HTR-8/SVneo (cell line): ENCODE data around the gene CALD1.

Experiments used
- DNase-seq: peaks from one replicate; pipeline ENCODE4 v3.0.0; 2011; ENCODE audit warnings: low spot score, mixed read lengths; ENCODE audit not compliant: insufficient read length
- FAIRE-seq: peaks from 2 replicates; lab custom pipeline; 2011; peaks lifted over from hg19 to GRCh38; lab: Jason Lieb, UNC

Gene CALD1

DNA sequence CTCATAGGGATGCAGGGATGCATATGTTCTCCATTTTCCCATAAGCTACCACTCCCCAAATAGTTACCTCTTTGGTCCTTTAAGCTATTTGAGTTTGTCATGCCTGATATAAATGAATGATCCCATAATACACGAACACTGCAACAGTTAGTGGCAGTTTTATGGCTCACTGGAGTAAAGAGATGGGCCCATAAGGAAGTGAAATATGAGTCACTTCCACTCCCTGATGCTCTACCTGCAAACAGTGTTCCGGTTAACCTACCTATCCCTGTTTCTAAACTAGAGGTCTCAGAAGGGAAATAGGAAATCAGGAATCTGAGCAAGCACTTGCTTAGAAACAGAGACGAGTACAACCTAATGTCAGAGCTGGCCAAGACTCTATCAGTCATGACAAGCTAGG is 71.7 kb downstream of the CALD1 start:
- no peak for FAIRE-seq
- no peak for DNase-seq

DNA sequence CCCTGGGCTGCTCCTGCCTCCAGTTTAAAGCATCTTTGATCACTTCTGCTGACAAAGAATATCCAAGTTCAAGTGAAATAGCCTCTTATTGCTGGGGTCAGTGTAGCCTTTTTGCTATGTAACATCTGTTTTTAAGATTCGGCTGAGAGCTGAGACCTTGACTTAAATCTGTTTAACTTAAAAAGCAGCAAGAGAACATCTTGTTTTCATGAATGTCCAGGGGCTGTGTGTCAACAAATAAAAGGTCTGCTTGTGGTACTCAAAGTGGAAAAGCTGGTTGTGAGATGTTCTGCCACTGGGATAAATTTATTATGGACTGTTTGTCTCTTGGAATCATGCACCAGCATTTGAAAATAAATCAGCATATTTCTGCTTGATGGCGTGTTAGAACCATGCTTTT is 73.2 kb downstream of the CALD1 start:
- no peak for FAIRE-seq
- no peak for DNase-seq

DNA sequence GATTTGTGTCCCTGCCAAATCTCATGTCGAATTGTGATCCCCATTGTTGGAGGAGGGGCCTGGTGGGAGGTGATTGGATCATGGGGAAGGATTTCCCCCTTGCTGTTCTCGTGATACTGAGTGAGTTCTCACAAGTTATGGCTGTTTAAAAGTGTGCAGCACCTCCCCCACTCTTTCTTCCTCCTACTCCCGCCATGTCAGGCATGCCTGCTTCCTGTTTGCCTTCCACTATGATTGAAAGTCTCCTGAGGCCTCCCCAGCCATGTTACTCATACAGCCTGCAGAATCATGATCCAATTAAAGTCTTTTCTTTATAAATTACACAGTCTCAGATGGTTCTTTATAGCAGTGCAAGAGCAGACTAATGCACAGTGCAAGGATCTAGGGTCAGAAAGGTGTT is 75.4 kb downstream of the CALD1 start:
- FAIRE-seq, result no peak
- no peak for DNase-seq

DNA sequence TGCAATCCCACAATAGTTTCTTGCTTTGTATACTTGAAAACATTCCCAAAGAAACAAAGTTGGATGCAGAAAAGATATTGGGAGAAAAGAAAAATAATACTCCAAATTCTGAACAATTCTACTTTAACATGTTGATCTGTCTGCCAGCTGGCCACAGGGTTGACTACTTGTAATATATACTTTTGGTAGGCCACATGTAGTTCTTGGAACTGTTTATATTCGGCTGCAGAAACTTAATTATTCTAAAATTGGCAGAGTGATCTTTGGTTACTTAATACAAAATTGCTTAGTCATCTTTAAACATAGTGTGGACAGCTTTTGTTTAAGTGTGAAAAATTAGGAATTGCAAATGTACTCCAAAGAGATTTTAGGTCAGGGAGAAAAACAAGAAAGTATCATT is 76.0 kb downstream of the CALD1 start:
- no peak for FAIRE-seq
- DNase-seq, result no peak

DNA sequence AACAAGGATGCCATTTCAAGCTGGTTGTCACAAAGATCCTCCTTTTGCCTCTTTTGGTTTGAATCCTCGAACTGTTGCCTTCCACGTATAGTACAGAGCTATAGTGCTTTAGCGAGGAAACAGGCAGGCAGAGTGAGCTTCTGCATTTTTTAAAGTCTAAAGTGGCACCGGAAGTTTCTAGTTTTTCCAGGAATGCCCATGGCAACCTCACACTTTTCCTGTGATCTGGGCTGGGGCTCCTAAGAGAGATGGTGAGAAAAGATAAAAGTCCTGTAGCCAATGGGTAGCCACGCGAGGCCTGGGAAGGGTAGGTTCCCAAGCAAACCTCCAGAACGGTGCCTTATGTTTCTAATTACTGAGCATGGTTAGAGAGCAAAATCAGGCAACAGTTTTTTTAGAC is 76.7 kb downstream of the CALD1 start:
- FAIRE-seq (no peak), DNase-seq (no peak)

DNA sequence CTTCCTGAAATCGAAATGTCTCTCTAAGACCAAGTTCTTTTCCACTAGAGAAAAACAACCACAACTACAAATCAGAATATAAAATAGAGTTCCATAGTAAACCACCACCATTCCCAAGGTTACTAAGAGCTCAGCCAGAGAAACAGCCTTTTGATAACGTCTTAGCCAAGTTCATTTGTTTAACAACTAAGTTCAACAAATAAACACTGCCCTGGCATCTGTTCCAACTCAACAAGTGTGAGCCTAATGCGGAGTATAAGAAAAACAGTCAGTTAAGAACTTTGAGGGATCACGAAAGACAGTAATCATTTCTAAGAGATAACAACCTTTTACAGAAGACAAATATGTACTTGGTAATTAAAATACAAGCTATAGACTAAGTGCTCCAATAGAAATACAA is 77.3 kb downstream of the CALD1 start:
- DNase-seq, result no peak
- no peak for FAIRE-seq

DNA sequence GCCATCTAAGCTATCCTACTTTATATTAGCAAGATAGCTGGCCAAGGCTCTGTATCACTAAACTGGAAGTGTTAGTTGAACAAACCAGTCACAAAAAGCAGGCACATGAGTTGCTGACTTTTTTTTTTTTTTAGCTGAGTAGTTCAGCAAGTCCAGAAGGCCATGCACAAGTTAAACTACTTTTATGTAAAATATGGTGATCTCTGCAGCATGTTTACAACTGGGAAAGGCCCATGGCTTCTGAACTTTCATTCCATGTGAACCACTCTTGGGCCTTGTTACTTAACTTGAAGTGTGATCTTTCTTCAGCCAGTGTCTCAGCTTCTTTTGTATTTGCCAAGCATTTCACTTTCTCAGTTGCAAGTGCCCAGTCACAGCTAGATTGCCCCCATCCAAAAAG is 78.5 kb downstream of the CALD1 start:
- no peak for DNase-seq
- FAIRE-seq, result no peak

DNA sequence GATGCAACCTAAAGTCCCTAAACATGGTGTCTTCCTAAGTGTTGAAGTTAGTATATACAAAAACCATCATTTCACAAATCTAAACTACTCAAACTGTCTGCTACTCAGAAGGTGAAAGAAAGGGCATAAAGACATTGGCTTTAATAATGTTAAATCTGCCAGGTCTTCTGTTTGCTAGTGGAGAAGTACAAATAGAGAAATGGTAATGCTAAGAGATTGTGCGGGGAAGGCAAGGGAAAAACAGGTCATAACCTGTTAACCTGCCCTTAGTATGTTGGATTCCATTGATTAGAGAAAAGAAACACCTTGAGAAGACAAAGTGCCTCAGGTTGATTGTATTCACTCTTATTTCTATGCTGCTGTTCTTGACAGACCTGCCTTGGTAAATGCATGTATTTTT is 80.3 kb downstream of the CALD1 start:
- DNase-seq (no peak), FAIRE-seq (no peak)

DNA sequence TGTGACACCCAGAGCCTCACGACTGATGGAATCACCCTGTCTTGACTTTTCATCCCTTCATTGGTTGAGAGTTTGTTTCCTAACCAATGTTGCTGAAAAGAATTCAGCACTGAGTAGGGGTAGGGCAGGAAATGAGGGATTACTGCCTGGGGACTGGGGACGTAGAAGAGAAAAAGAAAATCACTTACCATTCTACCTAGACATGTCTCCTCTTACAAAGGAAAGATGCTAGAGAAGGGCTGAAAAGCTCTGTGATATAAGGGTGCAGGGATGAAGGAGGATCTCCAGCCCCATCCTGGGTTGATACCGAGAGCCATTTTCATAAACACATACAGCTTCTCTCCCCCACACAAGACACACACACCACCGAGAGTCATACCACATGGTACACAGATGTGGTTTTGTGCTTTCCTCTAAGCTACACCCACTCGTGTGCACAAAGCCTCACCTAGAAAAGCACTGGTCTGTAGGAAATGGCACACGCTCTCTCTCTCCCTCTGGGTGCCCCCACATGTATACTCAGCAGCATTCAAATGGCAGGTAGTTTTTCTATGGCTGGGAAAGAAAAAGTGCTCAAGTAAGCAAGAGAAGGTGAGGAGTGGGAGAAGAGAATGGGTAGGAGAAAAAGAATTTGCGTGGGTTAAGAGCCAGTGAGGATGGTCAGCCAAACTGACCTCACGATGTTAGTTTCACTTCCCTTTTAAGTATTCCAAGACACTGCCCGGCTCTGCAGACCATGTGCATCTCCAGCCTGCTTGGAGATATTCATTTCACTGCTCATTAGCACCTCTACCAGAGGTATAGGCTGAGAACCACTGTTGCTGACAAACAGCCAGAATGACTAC is 85.8 kb downstream of the CALD1 start:
- no peak for DNase-seq
- FAIRE-seq, result no peak

DNA sequence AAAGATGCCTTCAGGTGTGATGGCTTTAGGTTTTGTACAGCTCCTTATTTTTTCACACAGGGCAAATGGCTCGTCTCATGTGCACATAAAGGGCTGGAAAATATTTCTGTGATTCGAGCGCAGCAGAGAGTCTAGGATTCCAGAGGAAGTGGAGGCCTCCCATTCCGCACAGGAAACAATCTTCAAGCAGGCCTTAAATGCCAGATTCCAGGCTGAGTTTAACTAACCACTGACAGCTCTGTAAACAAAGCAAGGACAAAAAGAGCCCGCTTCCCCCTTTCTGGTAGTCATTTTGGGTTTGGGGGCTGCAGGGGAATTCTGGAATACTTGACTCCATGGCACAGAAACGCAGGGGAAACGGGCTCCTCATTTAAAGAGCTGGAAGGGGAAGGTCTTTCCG is 87.2 kb downstream of the CALD1 start:
- DNase-seq, result no peak
- no peak for FAIRE-seq

DNA sequence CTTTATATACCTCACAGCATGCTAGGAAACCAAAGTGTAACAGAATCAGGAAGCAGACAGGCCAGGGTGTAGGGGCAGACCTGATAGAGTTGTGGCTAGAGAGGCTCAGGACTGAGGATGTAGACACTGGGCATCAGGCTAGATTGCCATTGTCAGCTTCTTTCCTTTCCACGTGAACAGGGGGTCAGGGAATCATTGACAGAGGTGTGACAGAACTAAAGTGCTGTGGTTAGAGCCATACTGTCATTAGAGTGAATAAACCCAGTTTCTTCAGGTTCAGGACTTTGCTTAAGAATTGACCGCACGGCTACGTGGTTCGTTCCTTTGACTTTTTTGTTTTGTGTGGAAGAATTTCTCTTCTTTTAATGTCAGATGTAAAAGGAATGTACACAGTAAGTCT is 90.7 kb downstream of the CALD1 start:
- no peak for FAIRE-seq
- DNase-seq, result no peak

DNA sequence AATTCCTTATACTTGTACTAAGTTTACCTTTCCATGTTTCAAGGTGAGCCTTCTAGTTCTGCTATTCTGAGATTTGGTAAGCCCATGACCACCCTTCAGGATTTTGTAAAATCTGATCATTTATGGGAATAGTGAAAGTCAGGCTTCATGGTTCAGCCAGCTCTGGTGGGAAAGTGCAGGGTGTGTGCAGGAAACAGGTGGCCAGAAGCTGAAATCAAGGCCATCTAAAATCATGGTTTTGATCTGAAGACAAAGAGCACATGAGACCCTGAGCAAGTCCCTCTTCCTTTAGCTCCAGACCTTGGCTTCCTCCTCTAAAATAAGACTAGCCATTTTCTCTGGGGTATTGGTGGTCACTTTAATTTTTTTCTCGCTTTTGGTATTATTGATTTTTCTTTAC is 91.3 kb downstream of the CALD1 start:
- FAIRE-seq (no peak), DNase-seq (no peak)

DNA sequence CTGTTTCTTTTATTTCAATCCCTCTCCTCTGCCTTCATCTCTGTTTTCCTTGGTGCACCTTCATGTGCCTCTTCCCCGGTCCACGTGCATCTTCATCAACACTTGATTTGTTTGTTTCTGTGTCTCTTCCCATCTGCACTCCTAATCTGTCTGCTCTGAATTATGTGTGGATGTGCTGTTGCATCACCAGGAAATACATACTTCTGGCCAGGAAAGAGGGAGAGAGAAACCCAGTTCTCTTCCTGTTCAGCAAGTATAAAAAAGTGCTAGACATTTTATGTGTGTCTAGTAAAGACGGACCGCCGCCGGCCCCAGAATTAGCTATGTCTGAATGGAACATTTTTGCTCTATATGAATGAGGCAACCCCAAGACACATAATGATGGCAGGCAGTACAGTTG is 93.8 kb downstream of the CALD1 start:
- DNase-seq (no peak), FAIRE-seq (no peak)

DNA sequence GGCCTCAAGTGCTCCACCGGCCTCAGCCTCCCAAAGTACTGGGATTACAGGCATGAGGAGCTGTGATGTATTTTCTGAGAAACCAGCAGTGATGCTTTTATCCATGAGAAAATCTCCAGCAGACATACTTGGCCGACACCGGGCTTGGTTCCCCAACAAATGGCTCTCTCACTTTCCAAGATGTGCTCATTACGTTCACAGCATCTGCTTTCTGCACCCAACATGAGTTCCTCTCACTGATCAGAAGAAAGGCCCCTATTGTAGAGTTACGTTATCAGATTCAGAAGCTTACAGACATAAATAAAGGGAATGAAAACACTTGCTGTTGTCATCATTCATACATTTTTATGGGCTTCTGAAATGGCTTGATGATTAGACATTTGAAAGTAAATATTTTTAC is 95.0 kb downstream of the CALD1 start:
- no peak for DNase-seq
- no peak for FAIRE-seq

DNA sequence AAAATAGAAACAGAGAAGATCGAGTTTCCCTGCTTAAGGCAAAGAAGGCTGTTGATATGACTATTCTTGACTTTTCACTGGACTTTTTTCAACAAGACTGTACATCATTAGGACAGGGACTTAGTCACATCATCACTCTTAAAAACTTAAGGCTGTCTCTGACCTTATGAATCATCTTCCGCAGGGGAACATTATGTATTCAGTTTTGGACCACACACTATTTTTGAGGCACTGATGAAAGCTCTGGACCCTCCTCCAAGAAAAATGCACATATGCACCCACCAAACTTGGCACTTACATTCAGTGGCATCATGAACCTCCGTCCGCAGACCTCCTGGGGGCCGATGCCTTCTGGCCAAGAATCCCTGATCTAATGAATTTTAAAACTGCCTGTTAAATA is 96.4 kb downstream of the CALD1 start:
- DNase-seq, result no peak
- no peak for FAIRE-seq

DNA sequence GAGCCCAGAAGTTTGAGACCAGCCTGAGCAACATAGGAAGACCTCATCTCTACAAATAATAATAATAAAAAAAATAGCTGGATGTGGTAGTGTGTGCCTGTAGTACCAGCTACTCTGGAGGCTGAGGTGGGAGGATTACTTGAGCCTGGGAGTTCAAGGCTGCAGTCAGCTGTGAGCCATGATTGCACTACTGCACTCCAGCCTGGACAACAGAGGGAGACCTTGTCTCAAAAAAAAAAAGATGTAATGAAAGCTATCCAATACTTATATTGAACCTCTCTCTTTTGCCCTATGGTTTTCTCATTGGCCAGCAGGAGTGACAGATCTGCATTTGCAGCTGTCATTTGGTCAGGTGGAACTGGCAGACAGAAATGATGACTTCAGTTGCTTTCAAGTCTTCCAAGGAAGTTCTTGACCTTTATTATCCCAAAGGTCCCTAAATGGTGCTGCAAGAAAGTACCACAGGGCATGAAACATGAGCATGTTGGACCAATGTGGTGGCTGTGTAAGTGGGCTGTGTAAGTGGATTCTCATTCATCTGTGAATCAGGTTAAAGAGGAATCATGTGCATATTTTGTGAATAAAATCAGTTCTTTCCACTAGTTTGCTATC is 99.4 kb downstream of the CALD1 start:
- FAIRE-seq (no peak), DNase-seq (no peak)

DNA sequence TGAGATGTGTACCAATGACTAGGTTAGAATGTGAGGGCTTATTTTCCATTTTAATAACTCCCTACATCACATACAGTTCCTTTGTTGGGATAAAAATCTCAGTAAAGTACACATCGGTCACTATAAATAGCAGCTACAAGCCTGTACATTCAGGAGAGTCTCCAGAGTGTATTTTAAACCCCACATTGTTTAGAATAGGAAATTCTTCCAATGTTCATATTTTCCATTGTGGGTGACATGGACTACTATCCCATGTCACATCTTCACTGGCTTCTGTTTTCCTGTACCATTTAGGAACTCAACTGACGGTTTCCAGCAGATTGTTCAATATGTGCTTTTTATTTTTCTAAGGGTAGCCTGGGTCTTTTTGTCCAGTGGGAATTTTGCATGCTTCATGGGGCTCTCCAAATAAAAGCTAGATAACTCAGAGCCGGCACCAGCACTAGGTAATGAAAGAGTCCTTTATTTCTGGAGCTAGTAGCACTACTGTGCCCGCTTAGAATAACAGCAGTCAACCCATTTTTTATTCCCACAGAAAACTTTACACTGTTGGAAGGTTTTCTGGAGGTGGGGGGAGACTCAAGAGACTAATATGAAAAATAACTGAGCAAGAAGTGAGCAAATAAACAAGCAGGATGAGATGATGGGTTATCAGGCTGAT is 100.5 kb downstream of the CALD1 start:
- FAIRE-seq (no peak), DNase-seq (no peak)

DNA sequence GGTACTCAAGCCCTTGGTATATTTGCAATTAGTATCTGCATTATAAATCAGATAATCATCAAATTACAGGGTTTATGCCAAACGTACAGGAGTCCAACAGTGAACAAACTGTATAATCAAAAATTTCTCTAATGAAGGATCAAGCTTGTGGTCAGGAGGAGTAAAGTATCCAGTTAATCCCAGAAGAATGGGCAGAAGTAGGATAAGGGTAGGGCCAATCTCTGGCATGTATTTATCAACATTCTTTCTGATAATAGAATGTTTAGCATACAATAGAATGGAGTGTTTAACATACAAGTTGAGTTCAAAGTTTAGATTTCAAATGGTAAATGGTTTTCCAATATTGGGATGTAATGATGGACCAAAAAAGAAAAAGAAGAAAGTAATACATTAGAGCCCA is 103.0 kb downstream of the CALD1 start:
- FAIRE-seq (no peak), DNase-seq (no peak)

DNA sequence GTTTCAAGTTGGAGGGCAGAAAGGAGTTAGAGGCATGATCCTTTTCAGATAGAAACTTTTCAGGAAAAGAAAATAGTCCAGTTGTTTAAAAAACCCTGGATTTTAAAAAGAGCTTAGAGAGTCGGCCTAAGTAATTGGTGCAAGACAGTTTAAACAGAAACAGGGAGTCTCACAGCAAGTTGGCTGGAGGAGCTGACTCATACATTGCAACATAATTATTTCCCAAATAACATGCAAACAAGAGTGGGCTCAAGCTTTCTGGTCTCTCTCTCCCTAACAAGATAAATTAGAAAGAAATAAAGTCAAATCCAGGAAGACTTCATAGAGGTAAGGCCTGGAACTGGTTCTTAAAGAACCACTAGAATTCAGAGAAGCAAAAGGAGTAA is 106.5 kb downstream of the CALD1 start:
- FAIRE-seq (no peak), DNase-seq (peak; percentile 41)

DNA sequence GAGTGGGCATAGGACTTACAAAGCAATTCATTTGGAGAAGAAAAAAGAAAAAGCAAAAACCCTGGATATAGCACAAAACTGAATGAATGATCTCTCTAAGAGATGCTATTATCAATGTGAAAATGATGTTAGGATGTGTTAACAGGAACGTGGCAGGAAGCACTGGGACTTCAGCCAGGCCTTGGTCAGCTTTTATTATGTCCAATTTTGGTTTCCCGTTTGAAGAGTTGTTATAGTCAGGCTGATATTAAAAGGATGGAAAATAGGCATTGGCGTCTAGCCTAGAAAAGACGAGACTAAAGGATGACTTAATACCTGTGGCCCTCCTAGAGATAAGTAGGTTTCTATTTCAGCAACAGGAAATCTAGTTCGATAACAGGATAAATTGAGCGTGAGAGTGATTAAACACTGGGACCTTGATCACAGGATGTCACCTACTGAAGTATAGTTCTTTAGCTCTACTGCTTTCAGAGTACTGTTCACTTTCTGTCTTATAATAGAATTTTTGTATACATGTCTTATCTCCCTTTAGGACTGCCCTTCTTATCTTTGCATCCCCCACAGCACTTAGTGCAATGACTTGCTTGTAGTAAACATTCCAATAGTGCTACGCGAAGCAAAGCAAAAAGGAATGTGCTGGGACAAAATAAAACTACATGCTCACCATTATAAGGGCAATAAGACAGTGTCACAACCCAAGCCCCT is 107.1 kb downstream of the CALD1 start:
- FAIRE-seq (no peak), DNase-seq (no peak)

DNA sequence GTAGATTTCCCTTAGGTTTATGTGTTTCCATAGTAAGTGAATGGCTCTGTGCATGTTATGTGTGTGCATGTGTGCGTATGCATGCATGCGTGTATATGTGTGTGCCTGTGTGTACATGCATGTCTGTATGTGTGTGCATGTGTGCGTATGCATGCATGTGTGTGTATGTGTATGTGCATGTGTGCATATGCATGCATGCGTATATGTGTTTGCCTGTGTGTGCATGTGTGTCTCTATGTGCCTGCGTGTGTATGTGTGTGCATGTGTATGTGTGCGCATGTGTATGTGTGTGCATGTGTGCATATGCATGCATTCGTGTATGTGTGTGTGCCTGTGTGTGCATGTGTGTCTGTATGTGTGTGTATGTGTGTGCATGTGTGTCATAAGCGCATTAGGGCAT is 108.1 kb downstream of the CALD1 start:
- peak; percentile 88 for FAIRE-seq
- no peak for DNase-seq
